Heart left ventricle (tissue), 16 donors: Measurements from ENCODE around the gene LGALS13. TPM values are rescaled to one million over a fixed set of nuclear protein-coding genes. Genes with fewer than 3 reads are reported as not detected.

Source experiments
- ATAC-seq, 4 donors: fragments of 200-7000 bp; cut with Tn5 transposase; one replicate each; pipeline ENCODE4 v1.9.1; 2020 to 2022; ENCODE audit warnings: moderate library complexity in 4 of 4, mild to moderate bottlenecking in 3 of 4, moderate number of reproducible peaks in 1 of 4
- DNase-seq, 5 donors: peaks; one replicate each; pipeline ENCODE4 v3.0.0-alpha.2; 2020
- H3K27ac ChIP-seq, 12 donors: fragments of 200-600 bp; sonication (generic) in 4 of 12; one replicate each; pipeline versions ENCODE4 v1.5.0 to v1.8.0; 2016 to 2022; ENCODE audit warnings: mild to moderate bottlenecking in 2 of 12
- H3K27me3 ChIP-seq, 9 donors: fragments of 200-600 bp; sonication (generic) in 2 of 9; one replicate each; pipeline versions ENCODE4 v1.5.1 to v1.8.0; 2016 to 2022; ENCODE audit warnings: mild to moderate bottlenecking in 3 of 9
- H3K36me3 ChIP-seq, 9 donors: fragments of 200-600 bp; sonication (generic) in 2 of 9; one replicate each; pipeline versions ENCODE4 v1.5.0 to v1.8.0; 2018 to 2022; ENCODE audit warnings: mild to moderate bottlenecking in 2 of 9
- H3K4me1 ChIP-seq, 12 donors: fragments of 200-600 bp; sonication (generic) in 4 of 12; one replicate each; pipeline versions ENCODE4 v1.5.0 to v1.8.0; 2016 to 2022; ENCODE audit warnings: mild to moderate bottlenecking in 3 of 12
- H3K4me3 ChIP-seq, 12 donors: fragments of 200-600 bp; sonication (generic) in 4 of 12; one replicate each; pipeline versions ENCODE4 v1.5.0 to v1.8.0; 2017 to 2022; ENCODE audit warnings: mild to moderate bottlenecking in 9 of 12, moderate library complexity in 4 of 12
- H3K9me3 ChIP-seq, 12 donors: fragments of 200-600 bp; sonication (generic) in 4 of 12; one replicate each; pipeline versions ENCODE4 v1.5.0 to v1.8.0; 2016 to 2022; ENCODE audit warnings: mild to moderate bottlenecking in 1 of 12
- CTCF ChIP-seq, 12 donors: fragments of 200-600 bp; sonication (generic) in 4 of 12; IDR thresholded peaks; one replicate each; pipeline versions ENCODE4 v1.5.0 to v1.8.0; 2018 to 2022; ENCODE audit warnings: antibody characterized with exemption in 12 of 12, mild to moderate bottlenecking in 5 of 12
- POLR2A ChIP-seq, 2 donors: fragments of 450-650 bp; IDR thresholded peaks; one replicate each; pipeline ENCODE4 v1.6.1; 2017; ENCODE audit warnings: antibody characterized with exemption in 2 of 2, mild to moderate bottlenecking in 2 of 2, moderate library complexity in 2 of 2
- WGBS, 4 donors: extraction: QIAGEN DNeasy Blood & Tissue Kit in 2 of 4; methylation state at CpG; one replicate each; pipeline versions ENCODE4 v1.1.5 to v1.1.7; 2013 to 2018; 5-methylcytosine and 5-hydroxymethylcytosine counted together
- intact Hi-C, 10 donors: fragments of 100-400 bp; cut with DNase I; formaldehyde crosslinking; loops; one replicate each; pipeline versions ENCODE4 v1.11.1 to v1.14.2; 2022
- polyA plus RNA-seq, 2 donors: library from polyadenylated mRNA; stranded (reverse); fragments of 200-250 nt; gene quantifications; one replicate each; pipeline ENCODE4 v1.2.3, GENCODE V29; 2013
- total RNA-seq, 9 donors: library from RNA; depleted of rRNA in 2 of 9; stranded (reverse); fragments of >200 nt in 2 of 9; fragmentation: NEBNext Ultra II Directional in 3 of 9; extraction: Animal tissue kit (Norgen Biotek cat#: 25700) in 3 of 9; gene quantifications; one replicate each; pipeline versions ENCODE4 v1.1.0 to v1.2.4, GENCODE V29; 2016 to 2023
- donor health status: ischemic (EF 13 %, LVEDD 7.1; RV severe dilation, severe dysfunction).
- donor health status: healthy with polysubstance abuse.
- donor health status: DM: no; HTN: yes; CAD: no.
- donor health status: DM: no; HTN: no; CAD: no.
- donor health status: ischemic (EF 25% LVEDD 6.9; RV normal size, moderate dysfunction).
- donor health status: ischemic (EF 25% LVEDD 5.7; RV mildly dilated, moderate dysfunction).
- donor health status: healthy.
- donor health status: DM: yes; HTN: yes; CAD: no.
- donor health status: ischemic (EF 35%, LVEDD 5.7; RV mildly dilated, moderate dysfunction).
- donor health status: nonischemic (EF 11% LVEDD 7.7; RV severe dilation, severe dysfunction).
- donor health status: DM: yes; HTN: yes; CAD: no.
- donor health status: PGD.
- donor health status: ischemic (EF 29% LVEDD 5.4; RV normal size, mild dysfunction).
- donor health status: nonischemic (EF 23%, LVEDD 6.1; RV moderate dilation, normal function).

The LGALS13 gene
- total and polyA plus RNA-seq, 11 donors = not detected

DNA sequence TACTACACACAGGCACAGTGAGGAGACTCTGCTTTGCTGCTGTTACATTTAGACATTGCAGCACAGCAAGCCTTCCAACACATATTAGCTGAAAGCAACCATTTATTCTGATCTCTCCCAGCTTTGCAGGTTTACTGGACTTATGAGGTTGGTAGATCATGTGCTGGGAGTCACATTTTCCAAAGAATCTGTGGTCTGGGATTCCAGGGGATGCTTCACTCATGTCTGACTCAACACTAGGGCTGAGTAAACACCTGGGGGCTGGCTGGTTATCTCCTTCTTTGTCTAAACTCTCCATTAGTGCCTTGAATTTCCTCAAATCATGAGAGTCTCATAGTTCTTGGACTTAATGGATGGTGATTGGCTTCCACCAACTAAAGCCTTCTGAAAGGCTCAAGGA is 5.4 kb upstream of the LGALS13 start:
- H3K27ac ChIP-seq = no peak overlapping the region
- peaks cover 0 to 27% (median 0%) of the 10 kb centered on the region in 9 donors for H3K27me3 ChIP-seq
- H3K4me1 ChIP-seq = no peaks in the 10 kb centered on the region
- no peak overlapping the region for H3K4me3 ChIP-seq
- H3K36me3 ChIP-seq = no peaks in the 10 kb centered on the region
- ATAC-seq (no peak), DNase-seq (no peak)
- intact Hi-C loops = no loop called here
- peaks cover 0 to 13% (median 0%) of the 10 kb centered on the region in 12 donors for H3K9me3 ChIP-seq
- TF ChIP-seq POLR2A (IDR thresholded peaks at IDR 0.05) (no peak), CTCF (IDR thresholded peaks at IDR 0.05) (no peak)

DNA sequence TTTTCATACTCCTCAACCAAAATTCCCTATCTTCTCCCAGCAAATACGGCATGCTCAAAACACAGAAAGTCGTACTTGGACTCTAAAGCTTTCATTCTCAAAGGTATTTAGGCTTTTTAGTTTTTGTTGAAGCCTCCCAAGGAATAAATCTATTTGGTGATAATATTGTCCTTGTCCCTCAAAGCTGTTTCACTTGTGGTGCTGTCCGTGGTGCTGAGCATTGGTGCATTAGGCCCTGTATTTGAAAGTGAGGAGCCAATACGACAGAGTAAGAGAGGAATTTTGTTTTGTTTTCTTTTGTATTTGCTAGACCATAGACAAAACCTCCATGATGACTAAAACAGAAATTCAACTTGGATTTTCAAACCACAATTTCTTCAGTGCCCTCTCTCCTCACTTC is 3.2 kb upstream of the LGALS13 start:
- H3K9me3 ChIP-seq = peaks cover 0 to 13% (median 0%) of the 10 kb centered on the region in 12 donors
- no peaks in the 10 kb centered on the region for H3K36me3 ChIP-seq
- DNase-seq (no peak), ATAC-seq (no peak)
- peaks cover 0 to 27% (median 0%) of the 10 kb centered on the region in 9 donors for H3K27me3 ChIP-seq
- no peak for TF ChIP-seq POLR2A (IDR thresholded peaks at IDR 0.05)
- TF ChIP-seq CTCF (IDR thresholded peaks at IDR 0.05) = no peak
- no peak overlapping the region for H3K27ac ChIP-seq
- no peaks in the 10 kb centered on the region for H3K4me1 ChIP-seq
- no peak overlapping the region for H3K4me3 ChIP-seq
- intact Hi-C loops = no loop called here
- 11 to 19% (median 16%) methylated on average over 4 of the region's 4 CpGs for WGBS, 4 donors

DNA sequence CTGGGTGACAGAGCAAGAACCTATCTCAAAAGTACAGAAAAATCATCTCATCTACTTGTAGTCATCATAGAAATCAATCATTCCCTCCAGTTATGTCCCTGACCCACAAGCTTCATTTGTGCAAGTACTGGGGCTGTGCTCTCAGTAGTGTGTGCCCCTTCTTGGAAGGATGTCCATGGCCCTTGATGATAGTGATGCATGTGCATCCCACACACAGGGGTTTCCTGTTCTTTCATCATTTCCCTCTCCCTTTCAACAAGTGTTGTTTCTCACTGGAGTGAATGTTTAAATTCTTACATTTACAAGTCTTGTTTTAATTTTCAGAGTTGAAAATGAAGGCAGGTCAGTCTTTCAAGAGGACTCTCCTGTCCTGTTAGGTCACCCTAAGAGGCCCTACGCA is 1.5 kb downstream of the LGALS13 start:
- Histone ChIP-seq H3K36me3 (no peaks in the 10 kb centered on the region), H3K27me3 (peaks cover 0 to 8% (median 0%) of the 10 kb centered on the region in 9 donors), H3K4me1 (no peaks in the 10 kb centered on the region), H3K4me3 (no peak overlapping the region), H3K27ac (no peak overlapping the region), H3K9me3 (peaks cover 0 to 13% (median 0%) of the 10 kb centered on the region in 12 donors)
- intact Hi-C loops = no loop called here
- ATAC-seq (no peak), DNase-seq (no peak)
- TF ChIP-seq CTCF (IDR thresholded peaks at IDR 0.05) (no peak), POLR2A (IDR thresholded peaks at IDR 0.05) (no peak)
- 56 to 74% (median 66%) methylated on average over 1 of the region's 1 CpG for WGBS, 4 donors

DNA sequence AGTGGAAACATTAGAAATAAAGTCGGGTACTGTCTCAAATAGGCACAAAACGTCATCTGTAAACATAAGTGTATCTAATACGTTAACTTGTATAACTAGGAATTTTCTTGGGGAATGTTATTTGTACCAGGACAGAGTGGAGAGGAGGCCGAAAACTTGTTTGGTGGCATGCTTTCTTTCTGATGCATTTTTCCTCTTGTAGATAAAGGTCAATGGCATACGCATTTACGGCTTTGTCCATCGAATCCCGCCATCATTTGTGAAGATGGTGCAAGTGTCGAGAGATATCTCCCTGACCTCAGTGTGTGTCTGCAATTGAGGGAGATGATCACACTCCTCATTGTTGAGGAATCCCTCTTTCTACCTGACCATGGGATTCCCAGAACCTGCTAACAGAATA is 4.7 kb downstream of the LGALS13 start:
- DNase-seq (no peak), ATAC-seq (no peak)
- no peaks in the 10 kb centered on the region for H3K36me3 ChIP-seq
- peaks cover 0 to 4% (median 0%) of the 10 kb centered on the region in 9 donors for H3K27me3 ChIP-seq
- H3K4me3 ChIP-seq = no peak overlapping the region
- no peak for TF ChIP-seq POLR2A (IDR thresholded peaks at IDR 0.05)
- no peak for TF ChIP-seq CTCF (IDR thresholded peaks at IDR 0.05)
- no peaks in the 10 kb centered on the region for H3K9me3 ChIP-seq
- 78 to 87% (median 84%) methylated on average over 9 of the region's 9 CpGs for WGBS, 4 donors
- no peaks in the 10 kb centered on the region for H3K4me1 ChIP-seq
- intact Hi-C loops = no loop called here
- H3K27ac ChIP-seq = no peak overlapping the region
